DOHH2 (cell line): ENCODE measurements around the gene PAK1.

Source experiments
- H3F3A ChIP-seq: fragments of 200-600 bp; sonication (generic), shearing (Covaris generic); 2 replicates; pipeline ENCODE4 v1.6.0; 2016; ENCODE audit warnings: antibody characterized with exemption, mild to moderate bottlenecking; ENCODE audit not compliant: control insufficient read depth, insufficient read depth
- H3K27ac ChIP-seq: fragments of 200-600 bp; sonication (generic); 2 replicates; pipeline ENCODE4 v1.5.1; 2014; ENCODE audit warnings: low read depth, mild to moderate bottlenecking, low read length, moderate library complexity
- H3K27me3 ChIP-seq: fragments of 200-600 bp; sonication (generic); 2 replicates; pipeline ENCODE4 v1.6.1; 2014; ENCODE audit warnings: mild to moderate bottlenecking, low read length, mixed read lengths; ENCODE audit not compliant: control insufficient read depth
- H3K36me3 ChIP-seq: fragments of 200-600 bp; sonication (generic); 2 replicates; pipeline ENCODE4 v1.6.1; 2014; ENCODE audit warnings: mild to moderate bottlenecking, low read length, moderate library complexity, mixed read lengths; ENCODE audit not compliant: control insufficient read depth
- H3K4me1 ChIP-seq: fragments of 200-600 bp; sonication (generic); 2 replicates; pipeline ENCODE4 v1.6.1; 2014; ENCODE audit warnings: mild to moderate bottlenecking, low read length, mixed read lengths; ENCODE audit not compliant: control insufficient read depth
- H3K4me2 ChIP-seq: fragments of 200-600 bp; sonication (generic); 2 replicates; pipeline ENCODE4 v1.6.0; 2014; ENCODE audit warnings: mild to moderate bottlenecking, low read length, moderate library complexity
- H3K4me3 ChIP-seq: fragments of 200-600 bp; sonication (generic); 2 replicates; pipeline ENCODE4 v1.5.1; 2014; ENCODE audit warnings: mild to moderate bottlenecking, low read length, mixed read lengths
- H3K79me2 ChIP-seq: fragments of 200-600 bp; sonication (generic); 2 replicates; pipeline ENCODE4 v1.6.1; 2014; ENCODE audit warnings: mild to moderate bottlenecking, low read length, mixed read lengths; ENCODE audit not compliant: control insufficient read depth
- H3K9me2 ChIP-seq: fragments of 200-600 bp; sonication (generic); replicated peaks from 2 replicates; pipeline ENCODE4 v1.6.1; 2014; ENCODE audit warnings: mild to moderate bottlenecking, low read length, mixed read lengths; ENCODE audit not compliant: control insufficient read depth
- H3K9me3 ChIP-seq: fragments of 200-600 bp; sonication (generic); 2 replicates; pipeline ENCODE4 v1.6.1; 2014; ENCODE audit warnings: antibody characterized with exemption, low read length, mixed read lengths; ENCODE audit not compliant: control insufficient read depth, insufficient read depth
- H4K20me1 ChIP-seq: fragments of 200-600 bp; sonication (generic); 2 replicates; pipeline ENCODE4 v1.6.0; 2014; ENCODE audit warnings: low read depth, mild to moderate bottlenecking, antibody characterized with exemption, low read length, moderate library complexity; ENCODE audit not compliant: control insufficient read depth, insufficient read depth
- CTCF ChIP-seq: fragments of 200-600 bp; sonication (generic); IDR thresholded peaks from one replicate; pipeline ENCODE4 v1.5.1; 2014; ENCODE audit warnings: antibody characterized with exemption, mild to moderate bottlenecking, low read depth, low read length; ENCODE audit not compliant: poor library complexity, severe bottlenecking
- EZH2phosphoT487 ChIP-seq: fragments of 200-600 bp; sonication (generic); IDR thresholded peaks from 2 replicates; pipeline ENCODE4 v1.6.1; 2017; ENCODE audit warnings: borderline replicate concordance, mild to moderate bottlenecking, antibody characterized with exemption, low read length, moderate library complexity, mixed read lengths

PAK1 gene

GRCh38 chr11:77377734-77378133 is 96.2 kb downstream of the PAK1 start:
- H3K79me2 ChIP-seq: no peaks in the 10 kb centered on the region
- no peaks in the 10 kb centered on the region for H4K20me1 ChIP-seq
- H3K27me3 ChIP-seq: no peaks in the 10 kb centered on the region
- H3K4me3 ChIP-seq: no peak overlapping the region
- no peaks in the 10 kb centered on the region for H3K9me3 ChIP-seq
- no peaks in the 10 kb centered on the region for H3K9me2 ChIP-seq
- H3K27ac ChIP-seq: no peak overlapping the region
- H3K4me2 ChIP-seq: no peak overlapping the region
- H3K36me3 ChIP-seq: no peaks in the 10 kb centered on the region; the same call in 1 of the 2 replicates
- no peaks in the 10 kb centered on the region for H3F3A ChIP-seq
- no peaks in the 10 kb centered on the region for H3K4me1 ChIP-seq
- TF ChIP-seq EZH2phosphoT487: no peak
- TF ChIP-seq CTCF: no peak

DNA sequence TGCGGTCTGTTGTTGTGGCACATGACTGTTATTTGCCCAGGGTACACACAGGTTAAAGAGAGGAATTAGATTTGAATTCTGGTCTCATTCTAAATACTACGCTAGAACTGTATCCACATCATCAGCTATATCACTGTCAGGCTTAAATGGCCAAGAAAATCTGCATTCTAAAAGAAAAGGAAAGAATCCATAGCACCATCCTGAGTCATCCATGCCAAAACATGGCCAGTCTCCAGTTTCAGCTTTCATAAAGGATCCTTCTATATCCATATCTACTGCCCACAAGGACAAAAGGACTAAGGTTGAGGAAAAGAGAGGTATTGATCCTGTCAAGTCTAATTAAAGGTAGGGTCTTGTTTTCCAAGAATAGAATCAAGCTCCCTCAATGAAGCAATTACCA is 98.8 kb downstream of the PAK1 start:
- Histone ChIP-seq H3K4me3 (no peak overlapping the region), H3K79me2 (no peaks in the 10 kb centered on the region), H3K9me3 (no peaks in the 10 kb centered on the region), H4K20me1 (no peaks in the 10 kb centered on the region), H3K27me3 (no peaks in the 10 kb centered on the region), H3K4me1 (no peaks in the 10 kb centered on the region), H3K4me2 (no peak overlapping the region), H3K27ac (no peak overlapping the region), H3K9me2 (no peaks in the 10 kb centered on the region), H3F3A (no peaks in the 10 kb centered on the region), H3K36me3 (no peaks in the 10 kb centered on the region; the same call in 1 of the 2 replicates)
- no peak for TF ChIP-seq EZH2phosphoT487

- Histone ChIP-seq H3K9me3 (no peaks in the 10 kb centered on the region), H3K36me3 (no peaks in the 10 kb centered on the region; the same call in 1 of the 2 replicates)
Measured at GRCh38 chr11:77374611-77375031, 99.3 kb downstream of the PAK1 start.

DNA sequence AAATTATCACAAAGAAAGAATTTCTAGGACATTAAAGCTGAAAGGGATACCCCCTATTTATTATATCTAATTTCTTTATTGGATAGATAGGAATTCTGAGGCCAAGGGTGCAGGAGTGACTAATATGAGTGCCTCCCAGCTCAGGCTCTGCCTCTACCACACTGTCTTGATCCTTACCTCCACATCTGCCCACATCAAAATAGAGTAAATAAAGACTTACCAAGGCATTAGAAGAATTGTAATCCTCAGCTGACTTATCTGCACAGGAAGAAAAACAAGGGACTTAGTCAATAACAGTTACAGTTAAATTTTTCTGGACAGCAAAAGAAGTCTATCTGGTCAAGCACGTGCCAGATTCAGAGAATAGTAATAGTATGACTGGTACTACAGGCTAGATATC is 99.8 kb downstream of the PAK1 start:
- H3K27ac ChIP-seq: no peak overlapping the region
- H3K4me2 ChIP-seq: no peak overlapping the region
- no peaks in the 10 kb centered on the region for H3F3A ChIP-seq
- H3K27me3 ChIP-seq: no peaks in the 10 kb centered on the region
- no peaks in the 10 kb centered on the region for H3K9me3 ChIP-seq
- H4K20me1 ChIP-seq: no peaks in the 10 kb centered on the region
- H3K9me2 ChIP-seq: no peaks in the 10 kb centered on the region
- H3K79me2 ChIP-seq: no peaks in the 10 kb centered on the region
- no peak overlapping the region for H3K4me3 ChIP-seq
- TF ChIP-seq EZH2phosphoT487: no peak
- no peak for TF ChIP-seq CTCF
- no peaks in the 10 kb centered on the region; the same call in 1 of the 2 replicates for H3K36me3 ChIP-seq
- H3K4me1 ChIP-seq: no peaks in the 10 kb centered on the region

More at GRCh38 chr11:77374611-77375031, 99.3 kb downstream of the PAK1 start:
- Histone ChIP-seq H3F3A (no peaks in the 10 kb centered on the region), H3K79me2 (no peaks in the 10 kb centered on the region), H3K27ac (no peak overlapping the region), H3K4me2 (no peak overlapping the region), H4K20me1 (no peaks in the 10 kb centered on the region), H3K4me3 (no peak overlapping the region), H3K27me3 (no peaks in the 10 kb centered on the region), H3K4me1 (no peaks in the 10 kb centered on the region), H3K9me2 (no peaks in the 10 kb centered on the region)
- TF ChIP-seq CTCF (no peak), EZH2phosphoT487 (no peak)
